Activated effector memory CD4-positive, alpha-beta T cell treated with Interleukin-2 at 50 U/mL for 16 hours (primary cell): Measurements from ENCODE around the gene FBXL7.

ENCODE experiments used
- DNase-seq: peaks from one replicate; pipeline ENCODE4 v3.0.0-alpha.2; 2020

FBXL7 gene

GRCh38 chr5:15545082-15545481 lies 45.1 kb downstream of the FBXL7 start:
- DNase-seq = no peak

GRCh38 chr5:15547261-15547839 lies 47.4 kb downstream of the FBXL7 start:
- DNase-seq = no peak

GRCh38 chr5:15549961-15550360 lies 50.0 kb downstream of the FBXL7 start:
- DNase-seq = no peak

GRCh38 chr5:15550502-15551112 lies 50.6 kb downstream of the FBXL7 start:
- no peak for DNase-seq

- no peak for DNase-seq
These were observed 51.1 kb downstream of the FBXL7 start for GRCh38 chr5:15551113-15551504.

GRCh38 chr5:15554542-15554941 lies 54.6 kb downstream of the FBXL7 start:
- DNase-seq = no peak

GRCh38 chr5:15555176-15555575 lies 55.2 kb downstream of the FBXL7 start:
- no peak for DNase-seq

- no peak for DNase-seq
These were observed 58.3 kb downstream of the FBXL7 start for GRCh38 chr5:15558240-15558639.

- DNase-seq = no peak
These were observed 58.7 kb downstream of the FBXL7 start for GRCh38 chr5:15558681-15559080.

GRCh38 chr5:15560421-15560820 lies 60.4 kb downstream of the FBXL7 start:
- no peak for DNase-seq

- no peak for DNase-seq
These were observed 64.5 kb downstream of the FBXL7 start for GRCh38 chr5:15564523-15564922.

- DNase-seq = no peak
These were observed 65.0 kb downstream of the FBXL7 start for GRCh38 chr5:15564957-15565356.

- no peak for DNase-seq
These were observed 66.3 kb downstream of the FBXL7 start for GRCh38 chr5:15566306-15566705.

- no peak for DNase-seq
These were observed 66.8 kb downstream of the FBXL7 start for GRCh38 chr5:15566789-15567188.

GRCh38 chr5:15570491-15570890 lies 70.5 kb downstream of the FBXL7 start:
- DNase-seq = no peak

- no peak for DNase-seq
These were observed 71.1 kb downstream of the FBXL7 start for GRCh38 chr5:15571081-15571480.

- no peak for DNase-seq
These were observed 71.6 kb downstream of the FBXL7 start for GRCh38 chr5:15571618-15572017.

- DNase-seq = no peak
These were observed 73.6 kb downstream of the FBXL7 start for GRCh38 chr5:15573590-15573989.

GRCh38 chr5:15574128-15574527 lies 74.1 kb downstream of the FBXL7 start:
- no peak for DNase-seq

- DNase-seq = no peak
These were observed 74.9 kb downstream of the FBXL7 start for GRCh38 chr5:15574806-15575325.

GRCh38 chr5:15575666-15576065 lies 75.7 kb downstream of the FBXL7 start:
- no peak for DNase-seq

- DNase-seq = no peak
These were observed 77.2 kb downstream of the FBXL7 start for GRCh38 chr5:15577132-15577531.

- no peak for DNase-seq
These were observed 77.9 kb downstream of the FBXL7 start for GRCh38 chr5:15577831-15578230.

GRCh38 chr5:15579193-15579990 lies 79.4 kb downstream of the FBXL7 start:
- DNase-seq = no peak
